ENCODE data around the gene AHDC1.

DNA sequence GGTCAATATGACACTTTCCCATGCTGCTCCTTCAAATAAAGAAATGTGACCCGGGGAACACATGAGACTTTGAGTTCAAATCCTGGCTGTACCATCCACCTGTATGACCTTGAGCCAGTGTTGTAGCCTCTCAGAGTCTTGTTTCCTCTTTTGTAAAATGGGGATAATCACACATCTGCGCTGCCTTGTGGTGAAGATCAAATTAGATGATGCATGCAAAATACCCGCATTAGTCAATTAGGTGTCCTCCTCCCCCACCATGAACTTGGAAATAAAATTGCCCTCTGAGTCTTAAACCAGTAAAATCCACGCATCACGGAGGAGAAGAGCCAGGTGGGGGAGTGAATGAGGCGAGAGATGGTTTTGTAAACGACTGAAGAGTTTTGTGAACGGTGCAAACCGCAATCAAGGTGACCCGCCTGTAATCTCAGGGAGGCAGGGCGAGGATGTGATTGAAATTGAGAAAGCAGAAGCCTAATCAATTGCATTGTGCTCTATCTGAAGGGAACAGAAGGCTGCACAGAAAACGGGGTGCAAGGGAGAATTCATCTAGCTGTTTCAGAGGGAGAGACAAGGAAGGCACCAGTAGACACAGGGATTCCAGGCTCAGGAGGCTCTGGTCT, 5.8 kb upstream of the AHDC1 start:
- TF ChIP-seq CTCF (IDR thresholded peaks at IDR 0.05; ENCODE audit: poor library complexity) (no peak), EZH2 (IDR thresholded peaks at IDR 0.05; ENCODE audit: borderline replicate concordance) (no peak)
